Measurements from ENCODE around the gene ABHD2. TPM values are rescaled to one million over a fixed set of nuclear protein-coding genes. Genes with fewer than 3 reads are reported as not detected.

ABHD2 gene
- total and polyA plus RNA-seq, 9 of the 15 experiments (the other 6 are each of a cell fraction or from before 2014, with no cell fraction given), result 16.9 to 99.8 (median 47.5) TPM

GRCh38 chr15:89077750-89078149 is 10.5 kb upstream of the ABHD2 start (continued):
- no peak for TF ChIP-seq SMAD3 (CRISPR knock-in tag; conservative IDR thresholded peaks at IDR 0.05)
- 0 out of 2 replicates have a peak, but pooled peaks have one; percentile 17 for TF ChIP-seq SMARCE1 (IDR thresholded peaks at IDR 0.05)
- peak; percentile 51; the same call in 1 of the 2 replicates for TF ChIP-seq JUND (IDR thresholded peaks at IDR 0.05; ENCODE audit: borderline replicate concordance, low read depth, low read length)
- no peak for TF ChIP-seq JUND (tag; IDR thresholded peaks at IDR 0.05; ENCODE audit: borderline replicate concordance, low read depth, low read length)
- TF ChIP-seq ATF7 (IDR thresholded peaks at IDR 0.05), result peak; percentile 81

- peak overlapping the region; percentile 54 for H3K4me2 ChIP-seq (ENCODE audit: insufficient read depth, low read length)
- BruUV-seq (replicated peaks), result no TSS peak
- intact Hi-C loops (cut with micrococcal nuclease), result no loop called here
- no peak overlapping the region for H3K4me3 ChIP-seq
- peak overlapping the region; percentile 46 to 57; a peak in 3 of 4 replicates for H3K9ac ChIP-seq (ENCODE audit: insufficient read depth in 1 of 2, low read depth in 2 of 2, low read length in 2 of 2)
- H3K4me1 ChIP-seq (replicated peaks in 1 of 2; ENCODE audit: control insufficient read depth in 2 of 2, insufficient read depth in 2 of 2, low read length in 2 of 2), result peaks cover 33 to 58% of the 10 kb centered on the region in 2 experiments
- in situ Hi-C loops (cut with MboI), result no loop called here
- WGBS (ENCODE audit: insufficient coverage, low coverage, missing lambda C conversion rate), result 34% methylated on average over 5 of the region's 5 CpGs
- no peaks in the 10 kb centered on the region for H3K36me3 ChIP-seq (ENCODE audit: control insufficient read depth, insufficient read depth, low read length)
- no peaks in the 10 kb centered on the region for H3K9me3 ChIP-seq (replicated peaks; ENCODE audit: control insufficient read depth, insufficient read depth, low read depth, low read length)
- no peaks in the 10 kb centered on the region for H3K9me1 ChIP-seq (ENCODE audit: control insufficient read depth, insufficient read depth, low read length)
- H4K20me1 ChIP-seq (replicated peaks; ENCODE audit: control insufficient read depth, insufficient read depth, low read length), result no peaks in the 10 kb centered on the region
- no peak for DNase-seq (ENCODE audit: extremely low read depth in 1 of 4, low spot score in 3 of 4)
- peak overlapping the region; percentile 80 for H3K27ac ChIP-seq (ENCODE audit: extremely low read depth, low read depth, low read length)
- no peaks in the 10 kb centered on the region for H3K79me2 ChIP-seq (ENCODE audit: control insufficient read depth, insufficient read depth, low read length)
- no peak for ATAC-seq
- no peaks in the 10 kb centered on the region for H3K27me3 ChIP-seq (ENCODE audit: control insufficient read depth in 2 of 2, insufficient read depth in 2 of 2, low read length in 2 of 2)
- ChIA-PET POLR2A (interaction anchor here (0.6 to 1.8 kb wide), 4 partner anchors 7 to 19 kb away, joined by 4 to 20 read pairs (median 6); partner anchors contain the start of gene ABHD2), CTCF (ENCODE audit: low intra/inter-chr PET ratio) (interaction anchor here (0.9 kb wide), 1 partner anchor 13 kb away, joined by 3 read pairs; no protein-coding TSS in a partner anchor)
- H2AFZ ChIP-seq (ENCODE audit: low read depth, low read length), result peak overlapping the region; percentile 85
- no peak for FAIRE-seq
- TF ChIP-seq ZNF232 (CRISPR knock-in tag; IDR thresholded peaks at IDR 0.05) (peak; percentile 99), TAF1 (IDR thresholded peaks at IDR 0.05; ENCODE audit: control insufficient read depth, extremely low read depth, insufficient read depth, low read length, severe bottlenecking) (no peak), ZNF274 (IDR thresholded peaks at IDR 0.05; ENCODE audit: borderline replicate concordance, low read depth, low read length) (no peak), ZNF766 (CRISPR knock-in tag; conservative IDR thresholded peaks at IDR 0.05) (peak; percentile 100), SMAD4 (CRISPR knock-in tag; conservative IDR thresholded peaks at IDR 0.05) (0 out of 2 replicates have a peak, but pooled peaks have one; percentile 25), TGIF2 (CRISPR knock-in tag; IDR thresholded peaks at IDR 0.05) (no peak), ZBTB11 (CRISPR knock-in tag; IDR thresholded peaks at IDR 0.05) (no peak), U2AF2 (optimal IDR thresholded peaks at IDR 0.05; ENCODE audit: low read depth, low read length) (no peak), ZNF583 (CRISPR knock-in tag; IDR thresholded peaks at IDR 0.05) (no peak)
Observed at GRCh38 chr15:89078851-89079810, 9.1 kb upstream of the ABHD2 start.
